ENCODE measurements around the gene ZDHHC6. TPM values are rescaled to one million over a fixed set of nuclear protein-coding genes. Genes with fewer than 3 reads are reported as not detected.
A peak's percentile ranks its signal among the peaks of the same experiment; 100 is the strongest.

The ZDHHC6 gene
- total RNA-seq, 2 donors from 2014 or later = 21.3 to 28.0 TPM

DNA sequence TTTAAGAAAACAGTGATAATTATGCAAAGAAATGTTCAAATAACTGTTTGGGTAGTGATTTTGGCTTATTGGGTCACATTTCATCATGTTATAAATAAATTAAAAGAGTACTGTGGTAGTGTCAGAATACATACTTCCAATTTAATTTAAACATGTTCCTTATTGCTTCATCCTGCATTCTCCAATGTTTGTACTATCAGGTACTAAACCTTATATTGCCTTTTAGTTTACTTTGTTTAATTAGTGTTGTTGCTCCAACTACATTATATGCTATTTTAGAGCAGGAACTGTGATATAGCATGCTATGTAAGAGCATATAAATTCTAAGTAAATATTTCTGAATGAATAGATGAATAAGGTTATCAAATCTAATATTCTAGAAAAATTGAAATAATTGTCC is 41.2 kb upstream of the ZDHHC6 start:
- Histone ChIP-seq H3K27ac (no peak overlapping the region), H3K9me3 (no peaks in the 10 kb centered on the region), H3K4me1 (replicated peaks) (no peaks in the 10 kb centered on the region), H3K36me3 (no peaks in the 10 kb centered on the region), H3K4me3 (no peak overlapping the region), H3K27me3 (replicated peaks; ENCODE audit: insufficient read depth) (no peaks in the 10 kb centered on the region)
- TF ChIP-seq POLR2AphosphoS5 (IDR thresholded peaks at IDR 0.05) (no peak), POLR2A (IDR thresholded peaks at IDR 0.05) (no peak)
- TF ChIP-seq, protein P1, sequence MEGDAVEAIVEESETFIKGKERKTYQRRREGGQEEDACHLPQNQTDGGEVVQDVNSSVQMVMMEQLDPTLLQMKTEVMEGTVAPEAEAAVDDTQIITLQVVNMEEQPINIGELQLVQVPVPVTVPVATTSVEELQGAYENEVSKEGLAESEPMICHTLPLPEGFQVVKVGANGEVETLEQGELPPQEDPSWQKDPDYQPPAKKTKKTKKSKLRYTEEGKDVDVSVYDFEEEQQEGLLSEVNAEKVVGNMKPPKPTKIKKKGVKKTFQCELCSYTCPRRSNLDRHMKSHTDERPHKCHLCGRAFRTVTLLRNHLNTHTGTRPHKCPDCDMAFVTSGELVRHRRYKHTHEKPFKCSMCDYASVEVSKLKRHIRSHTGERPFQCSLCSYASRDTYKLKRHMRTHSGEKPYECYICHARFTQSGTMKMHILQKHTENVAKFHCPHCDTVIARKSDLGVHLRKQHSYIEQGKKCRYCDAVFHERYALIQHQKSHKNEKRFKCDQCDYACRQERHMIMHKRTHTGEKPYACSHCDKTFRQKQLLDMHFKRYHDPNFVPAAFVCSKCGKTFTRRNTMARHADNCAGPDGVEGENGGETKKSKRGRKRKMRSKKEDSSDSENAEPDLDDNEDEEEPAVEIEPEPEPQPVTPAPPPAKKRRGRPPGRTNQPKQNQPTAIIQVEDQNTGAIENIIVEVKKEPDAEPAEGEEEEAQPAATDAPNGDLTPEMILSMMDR (IDR thresholded peaks at IDR 0.05) = no peak
- DNase-seq (ENCODE audit: low spot score) = no peak
- intact Hi-C loops (cut with DNase I) = loop anchor here (10.0 kb wide), 1 partner anchor 637 kb away; no protein-coding TSS in a partner anchor

GRCh38 chr10:112484399-112484798 is 37.7 kb upstream of the ZDHHC6 start:
- Histone ChIP-seq H3K27me3 (replicated peaks; ENCODE audit: insufficient read depth) (no peaks in the 10 kb centered on the region), H3K9me3 (no peaks in the 10 kb centered on the region), H3K27ac (no peak overlapping the region), H3K4me3 (no peak overlapping the region), H3K36me3 (no peaks in the 10 kb centered on the region), H3K4me1 (replicated peaks) (no peaks in the 10 kb centered on the region)
- intact Hi-C loops (cut with DNase I) = loop anchor here (10.0 kb wide), 1 partner anchor 640 kb away; no protein-coding TSS in a partner anchor
- TF ChIP-seq POLR2A (IDR thresholded peaks at IDR 0.05) = no peak
- no peak for TF ChIP-seq POLR2AphosphoS5 (IDR thresholded peaks at IDR 0.05)
- TF ChIP-seq, protein P1 (IDR thresholded peaks at IDR 0.05) = no peak
- DNase-seq (ENCODE audit: low spot score) = no peak
- 88% methylated on average over 2 of the region's 2 CpGs for WGBS

GRCh38 chr10:112481602-112482001 is 34.9 kb upstream of the ZDHHC6 start:
- H3K27me3 ChIP-seq (replicated peaks; ENCODE audit: insufficient read depth) = no peaks in the 10 kb centered on the region
- intact Hi-C loops (cut with DNase I) = loop anchor here (10.0 kb wide), 1 partner anchor 643 kb away; no protein-coding TSS in a partner anchor
- H3K27ac ChIP-seq = no peak overlapping the region
- H3K4me1 ChIP-seq (replicated peaks) = no peaks in the 10 kb centered on the region
- no peak overlapping the region for H3K4me3 ChIP-seq
- TF ChIP-seq POLR2AphosphoS5 (IDR thresholded peaks at IDR 0.05) = no peak
- WGBS = 79% methylated on average over 3 of the region's 3 CpGs
- H3K9me3 ChIP-seq = no peaks in the 10 kb centered on the region
- H3K36me3 ChIP-seq = no peaks in the 10 kb centered on the region
- no peak for DNase-seq (ENCODE audit: low spot score)

- Histone ChIP-seq H3K27me3 (replicated peaks; ENCODE audit: insufficient read depth) (no peaks in the 10 kb centered on the region), H3K4me3 (no peak overlapping the region), H3K36me3 (no peaks in the 10 kb centered on the region), H3K4me1 (replicated peaks) (no peaks in the 10 kb centered on the region), H3K27ac (no peak overlapping the region), H3K9me3 (no peaks in the 10 kb centered on the region)
- 33% methylated on average over 3 of the region's 3 CpGs for WGBS
- DNase-seq (ENCODE audit: low spot score) = no peak
- TF ChIP-seq POLR2A (IDR thresholded peaks at IDR 0.05) (no peak), POLR2AphosphoS5 (IDR thresholded peaks at IDR 0.05) (no peak)
- TF ChIP-seq, protein P1 (IDR thresholded peaks at IDR 0.05) = peak in 3 of 4 experiments; percentile 30 to 64 (median 52)
- intact Hi-C loops (cut with DNase I) = loop anchor here (5.0 kb wide), 2 partner anchors 912 to 1087 kb away; no protein-coding TSS in a partner anchor
Measured at GRCh38 chr10:112475575-112476218, 29.0 kb upstream of the ZDHHC6 start.

DNA sequence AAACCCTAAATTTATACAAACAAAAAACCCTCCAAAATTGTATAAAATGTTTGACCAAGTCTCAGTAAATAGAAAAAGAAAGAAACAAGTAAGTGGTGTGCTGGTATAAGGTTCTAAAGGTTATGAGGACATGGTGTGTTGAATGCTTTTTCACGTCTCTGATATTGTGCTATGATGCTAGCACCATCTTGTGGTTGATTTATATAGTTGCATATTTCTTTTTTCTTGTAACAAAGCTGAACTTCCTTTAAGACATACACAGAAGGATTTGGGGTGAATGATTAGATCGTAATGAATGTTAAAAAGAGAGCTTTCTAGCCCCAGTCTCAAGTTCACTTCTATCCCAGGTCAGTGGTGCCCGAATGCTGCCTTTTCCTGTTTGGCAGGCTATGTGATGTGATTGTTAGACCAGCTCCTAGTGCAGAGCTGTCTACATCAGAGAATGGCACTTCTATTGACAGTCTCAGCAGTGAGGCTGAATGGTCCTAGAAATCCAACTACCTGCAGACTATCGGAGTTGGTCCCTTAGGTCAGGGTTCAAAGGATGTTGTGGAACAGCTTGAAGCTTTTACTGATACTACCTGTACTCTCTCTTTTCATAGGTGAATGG is 25.3 kb upstream of the ZDHHC6 start:
- intact Hi-C loops (cut with DNase I) = no loop called here
- no peaks in the 10 kb centered on the region for H3K4me1 ChIP-seq (replicated peaks)
- DNase-seq (ENCODE audit: low spot score) = no peak
- H3K27ac ChIP-seq = no peak overlapping the region
- no peak overlapping the region for H3K4me3 ChIP-seq
- H3K36me3 ChIP-seq = no peaks in the 10 kb centered on the region
- no peaks in the 10 kb centered on the region for H3K9me3 ChIP-seq
- WGBS = 4% methylated on average over 4 of the region's 4 CpGs
- H3K27me3 ChIP-seq (replicated peaks; ENCODE audit: insufficient read depth) = no peaks in the 10 kb centered on the region
- TF ChIP-seq, protein P1 (IDR thresholded peaks at IDR 0.05) = peak; percentile 32 to 72 (median 64)
- TF ChIP-seq POLR2AphosphoS5 (IDR thresholded peaks at IDR 0.05) (no peak), POLR2A (IDR thresholded peaks at IDR 0.05) (no peak)

All from prostate gland (tissue), 2 donors.